Measurements from ENCODE around the gene CAPN11. TPM values are rescaled to one million over a fixed set of nuclear protein-coding genes. Genes with fewer than 3 reads are reported as not detected.
"Not testable (repeated sequence)": the region's sequence is repeated elsewhere in the genome, so short reads cannot be mapped to it uniquely, and the experiment has no call there.

CAPN11 gene
- total and polyA plus RNA-seq, 4 experiments from 2014 or later: not detected

DNA sequence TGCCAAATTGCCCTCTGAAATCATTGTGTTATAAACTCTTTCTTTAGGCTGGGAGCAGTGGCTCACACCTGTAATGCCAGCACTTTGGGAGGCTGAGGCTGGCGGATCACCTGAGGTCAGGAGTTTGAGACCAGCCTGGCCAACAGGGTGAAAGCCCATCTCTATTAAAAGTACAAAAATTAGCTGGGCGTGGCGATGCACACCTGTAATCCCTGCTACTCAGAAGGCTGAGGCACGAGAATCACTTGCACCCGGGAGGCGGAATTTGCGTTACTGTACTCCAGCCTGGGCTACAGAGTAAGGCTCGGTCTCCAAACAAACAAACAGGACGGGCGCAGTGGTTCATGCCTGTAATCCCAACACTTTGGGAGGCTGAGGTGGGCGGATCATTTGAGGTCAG, 37.7 kb downstream of the CAPN11 start:
- H3K36me3 Mint-ChIP-seq; H3K27ac Mint-ChIP-seq; DNase-seq; H3K4me1 ChIP-seq (ENCODE audit: insufficient read depth, low read length); intact Hi-C loops (cut with micrococcal nuclease); H3K4me3 Mint-ChIP-seq; CTCF ChIA-PET (ENCODE audit: partially characterized antibody); H3K27me3 ChIP-seq (ENCODE audit: insufficient read depth, low read length); H3K9me3 Mint-ChIP-seq; POLR2A ChIA-PET (ENCODE audit: partially characterized antibody); H3K4me3 ChIP-seq (ENCODE audit: low read length in 2 of 2); H3K9me3 ChIP-seq (ENCODE audit: control insufficient read depth in 1 of 2, low read length in 2 of 2); H3K36me3 ChIP-seq (ENCODE audit: insufficient read depth, low read length); H3K27me3 Mint-ChIP-seq; H3K27ac ChIP-seq (ENCODE audit: low read depth, low read length); H3K4me1 Mint-ChIP-seq: not testable (repeated sequence)

DNA sequence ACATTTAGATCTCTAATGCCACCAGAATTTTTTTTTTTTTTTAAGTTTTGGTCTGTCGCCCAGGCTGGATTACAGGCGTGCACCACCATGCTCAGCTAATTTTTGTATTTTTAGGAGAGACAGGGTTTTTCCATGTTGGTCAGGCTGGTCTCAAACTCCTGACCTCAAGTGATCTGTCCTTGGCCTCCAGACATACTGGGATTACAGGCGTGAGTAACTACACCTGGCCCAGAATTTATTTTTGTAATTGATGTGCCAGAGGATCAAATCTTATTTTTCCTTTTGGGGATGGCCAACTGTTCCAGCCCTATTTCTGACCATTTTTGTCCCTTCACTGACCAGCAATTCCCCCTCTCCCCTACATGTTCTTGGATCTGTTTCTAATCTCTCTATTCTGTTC, 40.1 kb downstream of the CAPN11 start:
- H3K9me3 ChIP-seq (ENCODE audit: control insufficient read depth in 1 of 2, low read length in 2 of 2): no peaks in the 10 kb centered on the region
- H3K36me3 ChIP-seq (ENCODE audit: insufficient read depth, low read length): no peaks in the 10 kb centered on the region
- no peaks in the 10 kb centered on the region for H3K4me1 Mint-ChIP-seq
- H3K27me3 ChIP-seq (ENCODE audit: insufficient read depth, low read length): no peaks in the 10 kb centered on the region
- POLR2A ChIA-PET (ENCODE audit: partially characterized antibody): no interaction called here
- no peaks in the 10 kb centered on the region for H3K9me3 Mint-ChIP-seq
- H3K4me3 ChIP-seq (ENCODE audit: low read length in 2 of 2): no peak overlapping the region
- no peak for DNase-seq
- H3K36me3 Mint-ChIP-seq: no peaks in the 10 kb centered on the region
- CTCF ChIA-PET (ENCODE audit: partially characterized antibody): no interaction called here
- intact Hi-C loops (cut with micrococcal nuclease): no loop called here
- peaks cover 2 to 4% of the 10 kb centered on the region in 2 donors for H3K27me3 Mint-ChIP-seq
- no peak overlapping the region for H3K4me3 Mint-ChIP-seq
- no peak overlapping the region for H3K27ac ChIP-seq (ENCODE audit: low read depth, low read length)
- no peaks in the 10 kb centered on the region for H3K4me1 ChIP-seq (ENCODE audit: insufficient read depth, low read length)
- H3K27ac Mint-ChIP-seq: no peak overlapping the region

DNA sequence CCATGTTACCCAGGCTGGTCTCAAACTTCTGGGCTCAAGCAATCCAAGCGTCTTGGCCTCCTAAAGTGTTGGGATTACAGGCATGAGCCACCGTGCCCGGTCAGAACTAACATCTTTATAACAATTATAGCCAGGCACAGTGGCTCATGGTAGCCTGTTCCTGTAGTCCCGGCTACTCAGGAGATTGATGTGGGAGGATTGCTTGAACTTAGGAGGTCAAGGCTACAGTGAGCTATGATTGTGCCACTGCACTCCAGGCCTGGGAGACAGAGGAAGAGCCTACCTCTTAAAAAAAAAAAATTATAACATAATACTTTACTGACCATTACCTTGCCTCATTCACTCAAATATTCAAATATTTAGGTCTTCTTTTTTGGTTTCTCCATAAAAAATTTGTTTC, 41.3 kb downstream of the CAPN11 start:
- H3K27ac ChIP-seq (ENCODE audit: low read depth, low read length): no peak overlapping the region
- H3K27me3 ChIP-seq (ENCODE audit: insufficient read depth, low read length): no peaks in the 10 kb centered on the region
- H3K9me3 Mint-ChIP-seq: no peaks in the 10 kb centered on the region
- no peaks in the 10 kb centered on the region for H3K36me3 Mint-ChIP-seq
- H3K4me1 ChIP-seq (ENCODE audit: insufficient read depth, low read length): no peaks in the 10 kb centered on the region
- H3K36me3 ChIP-seq (ENCODE audit: insufficient read depth, low read length): no peaks in the 10 kb centered on the region
- peaks cover 0 to 2% of the 10 kb centered on the region in 2 donors for H3K27me3 Mint-ChIP-seq
- CTCF ChIA-PET (ENCODE audit: partially characterized antibody): no interaction called here
- no peak overlapping the region for H3K27ac Mint-ChIP-seq
- no peak for DNase-seq
- H3K4me3 ChIP-seq (ENCODE audit: low read length in 2 of 2): no peak overlapping the region
- no peak overlapping the region for H3K4me3 Mint-ChIP-seq
- intact Hi-C loops (cut with micrococcal nuclease): no loop called here
- H3K4me1 Mint-ChIP-seq: no peaks in the 10 kb centered on the region
- no peaks in the 10 kb centered on the region for H3K9me3 ChIP-seq (ENCODE audit: control insufficient read depth in 1 of 2, low read length in 2 of 2)
- POLR2A ChIA-PET (ENCODE audit: partially characterized antibody): no interaction called here

DNA sequence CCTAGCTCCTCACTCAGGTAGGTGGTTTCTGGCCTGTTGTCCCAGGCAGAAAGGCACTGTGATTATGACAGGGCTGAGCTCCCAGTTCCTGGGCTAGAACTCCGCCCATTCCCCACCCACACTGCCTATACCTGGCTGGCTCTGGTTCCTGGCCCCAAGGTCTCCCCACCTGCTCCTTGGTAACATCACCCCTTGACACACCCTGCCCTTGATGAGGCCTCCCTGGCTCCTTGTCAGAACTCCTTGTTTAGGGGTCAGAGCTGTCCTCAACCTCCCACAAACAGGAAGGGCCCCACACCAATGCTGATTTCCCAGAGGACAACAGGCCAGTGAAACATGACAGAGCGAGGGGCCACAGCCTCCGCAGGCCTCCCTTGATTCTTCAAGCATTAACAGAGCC, 42.6 kb downstream of the CAPN11 start:
- ChIA-PET CTCF (ENCODE audit: partially characterized antibody) (no interaction called here), POLR2A (ENCODE audit: partially characterized antibody) (no interaction called here)
- H3K27ac ChIP-seq (ENCODE audit: low read depth, low read length): no peak overlapping the region
- Mint-ChIP-seq H3K4me1 (no peaks in the 10 kb centered on the region), H3K4me3 (no peak overlapping the region), H3K9me3 (no peaks in the 10 kb centered on the region), H3K27me3 (no peaks in the 10 kb centered on the region), H3K36me3 (no peaks in the 10 kb centered on the region), H3K27ac (no peak overlapping the region)
- no peaks in the 10 kb centered on the region for H3K4me1 ChIP-seq (ENCODE audit: insufficient read depth, low read length)
- no peaks in the 10 kb centered on the region for H3K27me3 ChIP-seq (ENCODE audit: insufficient read depth, low read length)
- intact Hi-C loops (cut with micrococcal nuclease): no loop called here
- no peaks in the 10 kb centered on the region for H3K9me3 ChIP-seq (ENCODE audit: control insufficient read depth in 1 of 2, low read length in 2 of 2)
- no peak overlapping the region for H3K4me3 ChIP-seq (ENCODE audit: low read length in 2 of 2)
- DNase-seq: no peak
- no peaks in the 10 kb centered on the region for H3K36me3 ChIP-seq (ENCODE audit: insufficient read depth, low read length)

DNA sequence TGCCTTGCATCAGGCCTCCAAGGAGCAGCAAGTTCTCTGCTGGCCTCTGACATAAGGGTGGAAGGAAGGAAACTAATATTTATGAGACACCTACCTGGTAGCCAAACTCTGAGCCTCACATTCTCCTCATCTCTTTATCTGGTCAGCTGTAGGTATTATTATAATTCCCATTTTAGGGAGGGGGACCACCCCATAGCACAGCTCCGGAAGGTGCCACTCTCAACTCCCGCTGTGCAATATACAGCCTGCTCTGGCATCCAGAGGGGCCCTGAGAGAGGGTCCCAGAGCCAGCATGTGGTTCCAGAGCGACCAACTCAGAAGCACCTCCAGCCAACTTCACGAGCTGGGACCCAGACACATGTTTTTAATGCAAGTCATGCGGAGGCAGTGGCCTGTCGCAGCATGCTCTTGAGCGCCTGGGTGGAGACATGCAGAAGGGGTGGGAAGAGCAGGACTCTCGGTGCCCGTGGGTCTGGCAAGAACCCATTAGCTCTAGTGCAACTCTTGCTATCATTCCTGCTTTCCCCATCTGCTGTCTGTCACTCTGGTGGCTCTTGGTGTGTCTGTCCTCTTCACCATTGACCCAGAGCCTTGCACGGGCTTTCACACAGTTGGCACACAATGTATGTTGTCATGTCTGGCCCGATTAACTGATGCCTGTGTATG, 43.2 kb downstream of the CAPN11 start:
- ChIA-PET POLR2A (ENCODE audit: partially characterized antibody) (no interaction called here), CTCF (ENCODE audit: partially characterized antibody) (no interaction called here)
- Mint-ChIP-seq H3K4me1 (no peaks in the 10 kb centered on the region), H3K36me3 (no peaks in the 10 kb centered on the region), H3K4me3 (no peak overlapping the region), H3K9me3 (no peaks in the 10 kb centered on the region), H3K27ac (no peak overlapping the region), H3K27me3 (no peaks in the 10 kb centered on the region)
- H3K4me3 ChIP-seq (ENCODE audit: low read length in 2 of 2): no peak overlapping the region
- H3K36me3 ChIP-seq (ENCODE audit: insufficient read depth, low read length): no peaks in the 10 kb centered on the region
- DNase-seq: no peak
- no peaks in the 10 kb centered on the region for H3K9me3 ChIP-seq (ENCODE audit: control insufficient read depth in 1 of 2, low read length in 2 of 2)
- intact Hi-C loops (cut with micrococcal nuclease): no loop called here
- H3K27me3 ChIP-seq (ENCODE audit: insufficient read depth, low read length): no peaks in the 10 kb centered on the region
- no peak overlapping the region for H3K27ac ChIP-seq (ENCODE audit: low read depth, low read length)
- no peaks in the 10 kb centered on the region for H3K4me1 ChIP-seq (ENCODE audit: insufficient read depth, low read length)

DNA sequence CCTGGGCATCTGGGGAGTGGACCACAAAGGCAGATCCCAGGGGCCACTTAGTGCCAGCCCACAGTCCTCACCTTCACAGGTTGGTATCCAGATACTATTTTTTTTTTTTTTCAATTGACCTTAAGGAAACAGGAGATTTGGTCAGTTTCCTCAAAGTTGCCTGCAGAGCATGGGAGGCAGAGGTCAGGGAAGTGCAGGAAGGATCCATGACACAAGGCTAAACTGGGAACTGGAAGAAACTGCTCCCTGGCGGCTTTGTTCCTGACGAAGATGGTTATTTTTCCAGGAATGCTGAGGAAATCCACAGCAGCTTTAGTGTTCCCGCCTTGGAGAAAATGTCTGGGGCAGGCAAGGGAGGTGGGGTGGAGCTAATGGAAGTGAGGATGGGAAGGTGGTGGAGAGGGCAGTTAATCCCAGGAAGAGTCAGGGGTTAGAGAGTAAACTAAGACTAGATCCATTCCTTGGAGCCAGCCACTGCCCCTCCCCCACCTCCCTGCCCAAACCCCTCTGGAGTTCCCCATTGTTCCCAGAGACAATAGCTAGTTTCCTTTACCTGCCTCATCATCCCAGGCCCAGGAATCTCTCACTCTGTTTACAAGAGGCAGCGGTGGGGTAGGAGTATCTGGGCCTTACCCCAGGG, 43.8 kb downstream of the CAPN11 start:
- Mint-ChIP-seq H3K27me3 (no peaks in the 10 kb centered on the region), H3K36me3 (no peaks in the 10 kb centered on the region), H3K4me3 (no peak overlapping the region), H3K9me3 (no peaks in the 10 kb centered on the region), H3K27ac (no peak overlapping the region), H3K4me1 (no peaks in the 10 kb centered on the region)
- no peaks in the 10 kb centered on the region for H3K27me3 ChIP-seq (ENCODE audit: insufficient read depth, low read length)
- no peak for DNase-seq
- no peaks in the 10 kb centered on the region for H3K4me1 ChIP-seq (ENCODE audit: insufficient read depth, low read length)
- H3K36me3 ChIP-seq (ENCODE audit: insufficient read depth, low read length): no peaks in the 10 kb centered on the region
- no peaks in the 10 kb centered on the region for H3K9me3 ChIP-seq (ENCODE audit: control insufficient read depth in 1 of 2, low read length in 2 of 2)
- no peak overlapping the region for H3K27ac ChIP-seq (ENCODE audit: low read depth, low read length)
- ChIA-PET CTCF (ENCODE audit: partially characterized antibody) (interaction anchor here (1.3 kb wide), 1 partner anchor 110 kb away, joined by 3 read pairs; the partner anchor contains the start of gene AARS2), POLR2A (ENCODE audit: partially characterized antibody) (no interaction called here)
- no peak overlapping the region for H3K4me3 ChIP-seq (ENCODE audit: low read length in 2 of 2)
- intact Hi-C loops (cut with micrococcal nuclease): no loop called here

DNA sequence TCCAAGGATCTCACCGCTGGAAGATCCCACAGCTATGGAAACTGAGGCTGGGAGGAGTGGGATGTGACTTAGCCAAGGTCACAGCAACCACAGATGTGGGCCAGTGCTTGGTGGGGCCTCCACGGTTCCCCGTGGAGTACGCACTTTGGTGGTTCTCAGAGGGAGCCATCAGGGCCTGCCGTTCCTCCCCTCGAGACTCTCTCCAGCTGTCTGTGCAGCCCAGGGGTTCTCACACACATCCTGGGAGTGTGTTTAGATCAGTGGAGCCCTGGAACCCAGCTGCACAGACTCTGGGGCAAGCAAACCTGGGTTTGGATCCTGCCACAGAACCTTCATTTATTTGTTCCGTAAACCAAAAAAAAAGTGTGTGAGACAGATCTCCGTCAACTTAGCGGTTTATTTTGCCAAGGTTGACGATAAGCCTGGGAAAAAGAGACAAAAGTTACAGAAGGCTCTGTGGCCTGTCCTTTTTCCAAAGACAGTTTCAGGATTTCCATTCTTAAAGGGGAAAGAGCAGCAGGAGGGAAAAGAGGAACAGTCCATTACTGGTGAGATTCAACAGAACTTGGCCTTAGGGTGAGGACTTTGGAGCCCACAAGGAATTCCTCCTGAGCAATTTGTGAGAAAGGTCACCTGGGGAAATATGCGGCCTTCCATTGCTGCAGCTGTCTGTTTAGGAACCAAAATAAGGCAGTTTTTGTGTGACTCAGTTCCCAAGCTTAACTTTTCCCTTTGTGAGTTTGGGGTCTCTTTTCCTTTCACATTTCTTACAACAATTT, 44.5 kb downstream of the CAPN11 start:
- Mint-ChIP-seq H3K27me3 (no peaks in the 10 kb centered on the region), H3K4me1 (no peaks in the 10 kb centered on the region), H3K27ac (no peak overlapping the region), H3K9me3 (no peaks in the 10 kb centered on the region), H3K36me3 (no peaks in the 10 kb centered on the region), H3K4me3 (no peak overlapping the region)
- ChIA-PET POLR2A (ENCODE audit: partially characterized antibody) (no interaction called here), CTCF (ENCODE audit: partially characterized antibody) (interaction anchor here (1.3 kb wide), 2 partner anchors 34 to 110 kb away, joined by 3 read pairs; partner anchors contain the start of gene AARS2)
- H3K9me3 ChIP-seq (ENCODE audit: control insufficient read depth in 1 of 2, low read length in 2 of 2): no peaks in the 10 kb centered on the region
- no peak overlapping the region for H3K4me3 ChIP-seq (ENCODE audit: low read length in 2 of 2)
- no peaks in the 10 kb centered on the region for H3K36me3 ChIP-seq (ENCODE audit: insufficient read depth, low read length)
- DNase-seq: no peak
- no peak overlapping the region for H3K27ac ChIP-seq (ENCODE audit: low read depth, low read length)
- H3K4me1 ChIP-seq (ENCODE audit: insufficient read depth, low read length): no peaks in the 10 kb centered on the region
- no peaks in the 10 kb centered on the region for H3K27me3 ChIP-seq (ENCODE audit: insufficient read depth, low read length)
- intact Hi-C loops (cut with micrococcal nuclease): no loop called here

Data from CD4-positive, alpha-beta memory T cell (primary cell).